GM12872 (cell line): Measurements from ENCODE around the gene TUBB6.

Source experiments
- TF ChIP-seq, protein P1 (sequence below): IDR thresholded peaks from 3 replicates; pipeline ENCODE4 v1.5.1; 2011; ENCODE audit warnings: low read depth, mild to moderate bottlenecking, low read length, moderate library complexity; ENCODE audit not compliant: insufficient read depth

The TUBB6 gene

DNA sequence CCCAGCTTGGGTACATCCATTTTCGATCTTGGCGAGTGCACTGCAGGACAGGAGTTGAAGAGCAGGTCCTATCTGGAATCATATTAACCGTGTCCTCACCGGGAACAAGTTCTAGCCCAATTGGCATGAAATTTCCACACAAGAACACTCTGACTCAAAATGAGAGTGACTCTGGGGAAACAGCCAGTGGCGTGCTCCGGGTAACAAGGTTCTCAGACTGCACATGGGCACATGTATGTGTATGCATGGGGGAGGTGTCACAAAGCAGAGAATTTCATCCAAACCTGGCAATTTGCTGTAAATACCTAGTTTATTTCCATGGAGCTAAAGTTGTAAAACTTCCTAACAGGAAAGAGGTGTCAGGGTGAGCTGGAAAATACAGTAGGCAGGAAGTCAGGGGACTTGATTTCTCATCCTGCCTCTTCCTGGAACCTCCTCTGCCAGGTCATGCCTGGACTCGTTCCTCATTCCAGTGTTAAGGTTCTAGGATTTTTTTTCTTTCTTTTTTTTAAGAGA, 1.7 kb downstream of the TUBB6 start:
- TF ChIP-seq, protein P1, sequence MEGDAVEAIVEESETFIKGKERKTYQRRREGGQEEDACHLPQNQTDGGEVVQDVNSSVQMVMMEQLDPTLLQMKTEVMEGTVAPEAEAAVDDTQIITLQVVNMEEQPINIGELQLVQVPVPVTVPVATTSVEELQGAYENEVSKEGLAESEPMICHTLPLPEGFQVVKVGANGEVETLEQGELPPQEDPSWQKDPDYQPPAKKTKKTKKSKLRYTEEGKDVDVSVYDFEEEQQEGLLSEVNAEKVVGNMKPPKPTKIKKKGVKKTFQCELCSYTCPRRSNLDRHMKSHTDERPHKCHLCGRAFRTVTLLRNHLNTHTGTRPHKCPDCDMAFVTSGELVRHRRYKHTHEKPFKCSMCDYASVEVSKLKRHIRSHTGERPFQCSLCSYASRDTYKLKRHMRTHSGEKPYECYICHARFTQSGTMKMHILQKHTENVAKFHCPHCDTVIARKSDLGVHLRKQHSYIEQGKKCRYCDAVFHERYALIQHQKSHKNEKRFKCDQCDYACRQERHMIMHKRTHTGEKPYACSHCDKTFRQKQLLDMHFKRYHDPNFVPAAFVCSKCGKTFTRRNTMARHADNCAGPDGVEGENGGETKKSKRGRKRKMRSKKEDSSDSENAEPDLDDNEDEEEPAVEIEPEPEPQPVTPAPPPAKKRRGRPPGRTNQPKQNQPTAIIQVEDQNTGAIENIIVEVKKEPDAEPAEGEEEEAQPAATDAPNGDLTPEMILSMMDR: no peak

DNA sequence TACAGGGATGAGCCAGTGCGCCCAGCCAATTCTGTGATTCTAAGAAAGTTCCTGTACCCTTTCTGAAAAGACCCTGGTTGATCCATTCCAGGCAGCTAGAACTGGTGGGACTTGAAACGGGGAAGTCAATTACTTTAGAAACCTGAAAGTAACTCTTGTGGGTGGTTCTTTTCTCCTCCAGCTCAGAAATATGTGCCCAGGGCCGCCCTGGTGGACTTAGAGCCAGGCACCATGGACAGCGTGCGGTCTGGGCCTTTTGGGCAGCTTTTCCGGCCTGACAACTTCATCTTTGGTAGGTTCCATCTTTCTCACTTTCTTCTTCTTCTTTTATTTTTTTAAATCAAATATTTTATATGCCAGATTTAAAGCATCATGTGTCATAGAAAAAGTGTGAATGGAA, 2.7 kb downstream of the TUBB6 start:
- TF ChIP-seq, protein P1: no peak

DNA sequence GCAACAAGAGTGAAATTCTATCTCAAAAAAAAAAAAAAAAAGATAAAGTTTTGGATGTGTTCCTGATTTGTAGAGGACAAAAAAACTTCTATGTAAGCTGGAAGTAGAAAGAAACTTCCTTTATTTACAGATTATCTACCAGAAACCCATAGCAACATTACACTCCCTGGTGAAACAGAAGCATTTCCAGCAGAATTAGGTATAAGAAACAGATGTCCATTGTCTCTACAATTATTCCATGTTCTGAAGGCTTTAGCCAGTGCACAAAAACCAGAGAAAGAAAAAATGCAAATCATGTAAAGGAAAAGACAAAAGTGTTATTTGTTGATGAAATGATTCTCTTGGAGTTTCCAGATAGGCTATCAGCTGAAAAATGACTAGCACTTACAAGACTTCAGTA, 4.9 kb downstream of the TUBB6 start:
- TF ChIP-seq, protein P1: no peak

DNA sequence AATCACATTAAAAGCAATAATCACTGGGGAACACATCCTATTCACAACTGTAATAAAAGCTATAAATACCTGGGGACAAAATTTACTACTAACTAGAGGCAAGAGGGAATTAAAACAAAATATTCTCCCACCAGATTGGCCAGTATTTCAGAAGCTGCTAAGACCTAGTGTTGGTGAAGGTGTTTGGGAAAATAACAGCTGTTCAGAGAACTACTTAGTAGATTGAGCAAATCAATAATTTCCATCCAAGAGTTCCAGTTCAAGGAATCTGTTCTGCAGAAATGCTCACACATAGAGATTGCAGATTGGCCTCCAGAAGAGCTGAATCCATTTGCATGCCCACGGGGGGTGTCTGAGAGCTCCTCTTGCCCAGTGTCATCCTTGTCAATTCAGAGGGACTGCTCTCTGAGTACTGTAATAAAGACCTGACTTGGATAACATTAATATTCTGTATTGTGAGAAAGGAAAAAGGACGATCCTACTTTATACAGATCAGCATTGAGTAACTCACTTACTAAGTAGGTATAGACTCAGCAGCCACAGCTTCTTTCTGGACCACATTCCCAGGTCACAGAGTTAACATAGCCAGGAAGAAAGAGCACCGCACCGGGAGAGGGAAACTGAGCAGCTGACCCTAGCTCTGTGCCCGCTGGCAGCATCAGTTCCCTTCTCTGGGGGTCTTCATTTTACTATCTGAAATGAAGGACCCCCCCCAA, 5.6 kb downstream of the TUBB6 start:
- TF ChIP-seq, protein P1: no peak

DNA sequence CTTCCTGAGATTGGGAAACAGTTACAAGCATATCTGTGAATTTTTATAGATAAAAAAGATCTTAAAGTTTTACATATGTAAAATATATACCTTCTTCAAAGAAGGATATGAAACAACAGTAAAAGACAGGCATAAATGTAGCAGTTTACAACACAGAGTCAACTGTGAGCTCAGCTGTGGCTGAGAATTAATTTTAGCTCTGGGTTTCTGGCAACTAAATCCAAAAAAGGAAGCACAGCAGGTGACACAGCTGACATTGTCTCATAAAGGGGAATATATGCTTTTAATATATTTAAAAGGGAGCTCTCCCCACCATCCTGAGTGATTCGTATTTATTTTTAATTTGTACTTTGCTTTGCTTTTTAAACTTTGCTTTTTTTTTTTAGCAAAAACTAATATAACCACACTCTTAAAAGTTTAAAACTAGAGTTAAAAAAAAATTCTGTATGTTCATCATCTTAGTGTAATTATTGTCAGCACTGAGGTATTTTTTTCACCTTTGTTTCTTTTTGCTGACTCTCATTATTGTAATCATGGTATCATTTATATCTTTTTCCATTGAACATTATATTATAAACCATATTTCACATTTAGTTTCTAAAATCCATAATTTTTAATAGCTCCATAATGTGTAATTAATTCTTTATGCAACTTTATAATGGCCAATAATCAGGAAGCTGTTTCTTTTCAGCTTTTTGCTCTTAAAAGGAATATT, 6.7 kb downstream of the TUBB6 start:
- TF ChIP-seq, protein P1: no peak

DNA sequence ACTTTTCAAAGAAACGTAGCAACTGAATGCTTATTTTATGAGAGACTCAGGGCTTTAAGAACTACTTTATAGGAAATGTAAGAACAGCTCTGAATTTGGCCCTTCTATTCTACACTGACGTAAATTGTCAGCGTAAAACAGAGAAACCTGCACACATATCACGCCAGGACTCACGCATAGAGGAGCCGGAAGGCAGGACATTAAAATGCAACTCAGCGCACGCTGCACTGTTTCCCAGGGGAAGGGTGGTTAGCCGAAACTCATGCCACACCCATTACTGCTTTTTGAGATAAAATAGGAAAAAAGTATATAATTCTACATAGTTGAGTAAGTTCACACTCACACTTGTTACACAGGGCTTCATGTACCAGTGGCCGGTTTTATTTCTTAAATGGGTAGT, 7.4 kb downstream of the TUBB6 start:
- TF ChIP-seq, protein P1: no peak

DNA sequence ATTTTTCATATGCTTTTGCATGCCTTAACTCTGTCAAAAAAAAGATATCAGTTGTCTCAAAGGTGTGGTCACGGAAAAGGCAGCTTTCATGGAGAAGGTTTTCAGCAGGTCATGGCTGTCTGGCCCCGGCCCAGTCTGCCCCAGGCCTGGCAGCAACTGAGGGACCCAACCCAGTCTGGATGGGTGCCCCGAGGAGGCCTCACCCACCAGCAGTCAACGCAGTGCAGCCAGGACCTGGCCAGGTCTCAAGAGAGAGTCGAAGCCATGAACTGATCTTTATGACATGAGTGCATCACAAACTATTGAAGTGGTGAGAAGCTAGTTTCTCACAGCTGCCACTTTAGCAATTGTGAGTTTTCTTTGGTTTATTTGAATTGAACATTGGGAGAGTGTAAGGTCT, 7.9 kb downstream of the TUBB6 start:
- TF ChIP-seq, protein P1: no peak
